Measurements from ENCODE around the gene FLNB.

FLNB gene

GRCh38 chr3:58130591-58130990 is 122.4 kb downstream of the FLNB start:
- TF ChIP-seq CTCF (IDR thresholded peaks at IDR 0.05; ENCODE audit: low read length): no peak
- no peak for TF ChIP-seq EZH2 (IDR thresholded peaks at IDR 0.05; ENCODE audit: borderline replicate concordance, low read length)
- no peaks in the 10 kb centered on the region for H3K79me2 ChIP-seq (ENCODE audit: insufficient read depth, low read length)
- H2AFZ ChIP-seq (ENCODE audit: low read length): no peak overlapping the region
- H3K27ac ChIP-seq (ENCODE audit: low read depth, low read length, poor library complexity, severe bottlenecking): no peak overlapping the region
- H3F3A ChIP-seq (ENCODE audit: insufficient read depth, low read length): no peaks in the 10 kb centered on the region
- peaks cover 10% of the 10 kb centered on the region for H3K36me3 ChIP-seq (ENCODE audit: insufficient read depth, low read length)
- no peaks in the 10 kb centered on the region for H3K9me3 ChIP-seq (ENCODE audit: low read length)
- H3K4me2 ChIP-seq (ENCODE audit: low read length): no peak overlapping the region
- no peaks in the 10 kb centered on the region for H4K20me1 ChIP-seq (ENCODE audit: insufficient read depth, low read length)
- H3K9ac ChIP-seq (ENCODE audit: low read length): no peak overlapping the region
- no peaks in the 10 kb centered on the region for H3K4me1 ChIP-seq (ENCODE audit: insufficient read depth, low read length, severe bottlenecking)
- no peak overlapping the region for H3K4me3 ChIP-seq (ENCODE audit: low read depth, low read length, poor library complexity, severe bottlenecking)
- H3K9me2 ChIP-seq (ENCODE audit: low read depth, low read length): no peaks in the 10 kb centered on the region
- H3K27me3 ChIP-seq (ENCODE audit: insufficient read depth, low read length): no peaks in the 10 kb centered on the region

DNA sequence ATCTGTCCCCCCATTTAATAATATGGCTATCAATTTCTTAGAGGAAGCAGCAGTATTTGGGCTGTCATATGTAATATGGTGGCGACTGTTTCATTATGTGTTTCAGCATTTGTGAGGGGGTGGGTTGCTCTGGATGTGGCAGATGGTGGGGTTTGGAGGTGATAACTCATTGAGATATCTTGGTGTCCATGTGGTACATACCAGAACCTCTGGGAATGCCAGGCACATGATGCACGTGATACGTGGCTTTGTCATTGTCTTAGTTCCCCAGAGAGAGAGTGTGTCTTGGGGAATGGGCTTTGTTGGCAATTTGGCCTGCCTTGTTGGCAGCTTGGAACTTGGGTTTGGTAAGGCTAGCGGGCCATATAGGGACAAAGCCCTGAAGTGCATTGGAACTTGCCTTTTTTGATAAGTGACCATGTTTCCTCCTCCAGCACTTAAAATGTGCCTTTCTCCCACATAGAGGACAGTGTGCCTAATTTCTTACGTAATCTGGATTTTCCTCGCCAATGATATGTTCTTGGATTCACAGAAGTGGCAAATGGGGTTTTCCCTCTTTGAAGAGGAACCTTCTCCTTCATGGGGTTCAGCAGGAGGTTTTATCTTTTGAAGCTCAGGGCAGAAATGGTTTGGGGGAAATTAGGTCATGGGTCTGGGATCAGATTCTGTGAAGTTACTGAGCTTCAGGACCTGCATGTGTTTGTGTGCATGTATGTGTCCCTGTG is 123.0 kb downstream of the FLNB start:
- Histone ChIP-seq H3K79me2 (ENCODE audit: insufficient read depth, low read length) (no peaks in the 10 kb centered on the region), H3K9ac (ENCODE audit: low read length) (no peak overlapping the region), H4K20me1 (ENCODE audit: insufficient read depth, low read length) (no peaks in the 10 kb centered on the region), H3F3A (ENCODE audit: insufficient read depth, low read length) (no peaks in the 10 kb centered on the region), H3K9me2 (ENCODE audit: low read depth, low read length) (no peaks in the 10 kb centered on the region), H3K4me2 (ENCODE audit: low read length) (no peak overlapping the region), H3K9me3 (ENCODE audit: low read length) (no peaks in the 10 kb centered on the region), H3K27me3 (ENCODE audit: insufficient read depth, low read length) (no peaks in the 10 kb centered on the region), H2AFZ (ENCODE audit: low read length) (no peak overlapping the region), H3K4me3 (ENCODE audit: low read depth, low read length, poor library complexity, severe bottlenecking) (no peak overlapping the region), H3K36me3 (ENCODE audit: insufficient read depth, low read length) (peaks cover 3% of the 10 kb centered on the region), H3K4me1 (ENCODE audit: insufficient read depth, low read length, severe bottlenecking) (no peaks in the 10 kb centered on the region), H3K27ac (ENCODE audit: low read depth, low read length, poor library complexity, severe bottlenecking) (no peak overlapping the region)
- no peak for TF ChIP-seq CTCF (IDR thresholded peaks at IDR 0.05; ENCODE audit: low read length)
- no peak for TF ChIP-seq EZH2 (IDR thresholded peaks at IDR 0.05; ENCODE audit: borderline replicate concordance, low read length)

DNA sequence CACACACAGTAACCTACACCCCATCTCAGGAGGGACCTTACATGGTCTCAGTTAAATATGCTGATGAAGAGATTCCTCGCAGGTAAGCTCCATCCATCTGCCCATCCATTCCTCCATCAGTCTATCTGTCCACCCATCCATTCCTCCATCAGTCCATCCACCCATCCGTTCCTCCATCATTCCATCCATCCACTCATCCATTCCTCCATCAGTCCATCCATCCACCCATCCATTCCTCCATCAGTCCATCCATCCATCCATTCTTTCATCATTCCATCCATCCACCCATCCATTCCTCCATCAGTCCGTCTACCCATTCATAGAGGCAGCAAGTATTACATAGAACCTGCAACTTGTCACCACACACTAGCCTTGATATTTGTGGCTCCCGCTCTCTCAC is 124.6 kb downstream of the FLNB start:
- no peaks in the 10 kb centered on the region for H3K79me2 ChIP-seq (ENCODE audit: insufficient read depth, low read length)
- no peak overlapping the region for H3K27ac ChIP-seq (ENCODE audit: low read depth, low read length, poor library complexity, severe bottlenecking)
- no peaks in the 10 kb centered on the region for H3K9me2 ChIP-seq (ENCODE audit: low read depth, low read length)
- no peak overlapping the region for H3K4me3 ChIP-seq (ENCODE audit: low read depth, low read length, poor library complexity, severe bottlenecking)
- H3K36me3 ChIP-seq (ENCODE audit: insufficient read depth, low read length): no peaks in the 10 kb centered on the region; the same call in none of the 2 replicates
- TF ChIP-seq CTCF (IDR thresholded peaks at IDR 0.05; ENCODE audit: low read length) (no peak), EZH2 (IDR thresholded peaks at IDR 0.05; ENCODE audit: borderline replicate concordance, low read length) (no peak)
- H2AFZ ChIP-seq (ENCODE audit: low read length): no peak overlapping the region
- no peaks in the 10 kb centered on the region for H3K9me3 ChIP-seq (ENCODE audit: low read length)
- H3K4me1 ChIP-seq (ENCODE audit: insufficient read depth, low read length, severe bottlenecking): no peaks in the 10 kb centered on the region
- H3K27me3 ChIP-seq (ENCODE audit: insufficient read depth, low read length): no peaks in the 10 kb centered on the region
- no peak overlapping the region for H3K4me2 ChIP-seq (ENCODE audit: low read length)
- H4K20me1 ChIP-seq (ENCODE audit: insufficient read depth, low read length): no peaks in the 10 kb centered on the region
- no peak overlapping the region for H3K9ac ChIP-seq (ENCODE audit: low read length)
- H3F3A ChIP-seq (ENCODE audit: insufficient read depth, low read length): no peaks in the 10 kb centered on the region
